Esophagus muscularis mucosa (tissue), 4 donors: ENCODE data around the gene UGT2A2. TPM values are rescaled to one million over a fixed set of nuclear protein-coding genes. Genes with fewer than 3 reads are reported as not detected.

Experiments used
- DNase-seq: peaks from one replicate; pipeline ENCODE4 v3.0.0-alpha.2; 2017; ENCODE audit errors: extremely low spot score
- H3K27ac ChIP-seq, 4 donors: fragments of 200-600 bp; sonication (generic); replicated peaks in 1 of 4; 1 replicate in 3 of 4; 2 replicates in 1 of 4; pipeline ENCODE4 v1.5.1; 2016 to 2019; ENCODE audit warnings: mild to moderate bottlenecking in 1 of 4
- H3K27me3 ChIP-seq, 4 donors: fragments of 200-600 bp; sonication (generic); one replicate each; pipeline versions ENCODE4 v1.5.1 to v1.6.0; 2016 to 2019
- H3K36me3 ChIP-seq, 4 donors: fragments of 200-600 bp; sonication (generic); one replicate each; pipeline ENCODE4 v1.5.1; 2016 to 2019
- H3K4me1 ChIP-seq, 4 donors: fragments of 200-600 bp; sonication (generic); one replicate each; pipeline ENCODE4 v1.5.1; 2016 to 2019
- H3K4me3 ChIP-seq, 4 donors: fragments of 200-600 bp; sonication (generic); 1 replicate in 2 of 4; 2 replicates in 2 of 4; pipeline ENCODE4 v1.5.1; 2016 to 2019; ENCODE audit warnings: mild to moderate bottlenecking in 4 of 4, moderate library complexity in 1 of 4
- H3K9me3 ChIP-seq, 4 donors: fragments of 200-600 bp; sonication (generic); 1 replicate in 3 of 4; 2 replicates in 1 of 4; pipeline ENCODE4 v1.5.1; 2016 to 2019
- CTCF ChIP-seq, 3 experiments: fragments of 200-600 bp in 2 of 3; fragments of 450-650 bp in 1 of 3; sonication (generic) in 2 of 3; IDR thresholded peaks; one replicate each; pipeline ENCODE4 v1.5.1; 2017 to 2019; ENCODE audit warnings: antibody characterized with exemption in 3 of 3, mild to moderate bottlenecking in 2 of 3, moderate library complexity in 1 of 3
- EP300 ChIP-seq: sonication (generic); formaldehyde crosslinking; IDR thresholded peaks from one replicate; pipeline ENCODE4 v1.6.1; 2017; ENCODE audit warnings: antibody characterized with exemption
- POLR2A ChIP-seq: fragments of 450-650 bp; IDR thresholded peaks from one replicate; pipeline ENCODE4 v1.6.1; 2017; ENCODE audit warnings: antibody characterized with exemption, moderate library complexity, mild to moderate bottlenecking, low read depth
- POLR2AphosphoS5 ChIP-seq, 2 donors: sonication (generic); formaldehyde crosslinking; IDR thresholded peaks; one replicate each; pipeline ENCODE4 v1.6.1; 2017; ENCODE audit warnings: antibody characterized with exemption in 2 of 2
- WGBS: methylation state at CpG from one replicate; pipeline ENCODE4 v1.1.5; 2018; 5-methylcytosine and 5-hydroxymethylcytosine counted together
- intact Hi-C: fragments of 100-400 bp; cut with DNase I; formaldehyde crosslinking; loops from one replicate; pipeline ENCODE4 v1.15.1; 2023
- total RNA-seq, 4 donors: library from RNA; depleted of rRNA; stranded (reverse); fragments of >200 nt; gene quantifications; one replicate each; pipeline versions ENCODE4 v1.1.0 to v1.2.1, GENCODE V29; 2016

Gene UGT2A2
- total RNA-seq, 4 donors from 2014 or later, result not detected

GRCh38 chr4:69583543-69583942 lies 55.9 kb downstream of the UGT2A2 start:
- TF ChIP-seq POLR2A (no peak), EP300 (no peak), CTCF (IDR thresholded peaks at IDR 0.05) (no peak), POLR2AphosphoS5 (IDR thresholded peaks at IDR 0.05) (no peak)
- intact Hi-C loops, result no loop called here
- H3K27me3 ChIP-seq, result no peaks in the 10 kb centered on the region
- no peaks in the 10 kb centered on the region for H3K9me3 ChIP-seq
- no peak overlapping the region for H3K4me3 ChIP-seq
- H3K27ac ChIP-seq, result no peak overlapping the region
- WGBS, result 70% methylated on average over 2 of the region's 2 CpGs
- no peak for DNase-seq
- no peaks in the 10 kb centered on the region for H3K36me3 ChIP-seq
- H3K4me1 ChIP-seq, result no peaks in the 10 kb centered on the region

- no peaks in the 10 kb centered on the region for H3K36me3 ChIP-seq
- TF ChIP-seq CTCF (IDR thresholded peaks at IDR 0.05) (no peak), POLR2A (no peak), POLR2AphosphoS5 (IDR thresholded peaks at IDR 0.05) (no peak), EP300 (no peak)
- DNase-seq, result no peak
- peaks cover 0 to 4% (median 0%) of the 10 kb centered on the region in 4 donors for H3K9me3 ChIP-seq
- no peaks in the 10 kb centered on the region for H3K27me3 ChIP-seq
- no peak overlapping the region for H3K27ac ChIP-seq
- intact Hi-C loops, result no loop called here
- H3K4me1 ChIP-seq, result no peaks in the 10 kb centered on the region
- WGBS, result 90% methylated on average over 1 of the region's 1 CpG
- no peak overlapping the region for H3K4me3 ChIP-seq
Observed at GRCh38 chr4:69577245-69577644, 62.2 kb downstream of the UGT2A2 start.

GRCh38 chr4:69576251-69576877 lies 63.1 kb downstream of the UGT2A2 start:
- no peak for DNase-seq
- intact Hi-C loops, result no loop called here
- Histone ChIP-seq H3K27me3 (no peaks in the 10 kb centered on the region), H3K27ac (no peak overlapping the region), H3K4me3 (no peak overlapping the region), H3K36me3 (no peaks in the 10 kb centered on the region), H3K4me1 (no peaks in the 10 kb centered on the region), H3K9me3 (peaks cover 0 to 4% (median 0%) of the 10 kb centered on the region in 4 donors)
- TF ChIP-seq EP300 (no peak), CTCF (IDR thresholded peaks at IDR 0.05) (no peak), POLR2A (no peak), POLR2AphosphoS5 (IDR thresholded peaks at IDR 0.05) (no peak)
- 95% methylated on average over 19 of the region's 24 CpGs for WGBS

- Histone ChIP-seq H3K36me3 (no peaks in the 10 kb centered on the region), H3K27ac (no peak overlapping the region), H3K4me3 (no peak overlapping the region), H3K9me3 (no peaks in the 10 kb centered on the region), H3K27me3 (no peaks in the 10 kb centered on the region), H3K4me1 (no peaks in the 10 kb centered on the region)
- 90% methylated on average over 1 of the region's 1 CpG for WGBS
- no peak for DNase-seq
- intact Hi-C loops, result no loop called here
- TF ChIP-seq POLR2AphosphoS5 (IDR thresholded peaks at IDR 0.05) (no peak), CTCF (IDR thresholded peaks at IDR 0.05) (no peak), EP300 (no peak), POLR2A (no peak)
Observed at GRCh38 chr4:69568787-69569186, 70.7 kb downstream of the UGT2A2 start.

GRCh38 chr4:69563424-69563823 lies 76.0 kb downstream of the UGT2A2 start:
- Histone ChIP-seq H3K9me3 (no peaks in the 10 kb centered on the region), H3K27me3 (no peaks in the 10 kb centered on the region), H3K4me1 (no peaks in the 10 kb centered on the region), H3K4me3 (no peak overlapping the region), H3K27ac (no peak overlapping the region), H3K36me3 (no peaks in the 10 kb centered on the region)
- DNase-seq, result no peak
- no peak for TF ChIP-seq POLR2A
- TF ChIP-seq EP300, result no peak
- no peak for TF ChIP-seq CTCF (IDR thresholded peaks at IDR 0.05)
- no peak for TF ChIP-seq POLR2AphosphoS5 (IDR thresholded peaks at IDR 0.05)
- intact Hi-C loops, result no loop called here
- 50% methylated on average over 2 of the region's 2 CpGs for WGBS
